HG03342 (cell line): Measurements from ENCODE around the gene ETV7.
"Not testable (repeated sequence)": the region's sequence is repeated elsewhere in the genome, so short reads cannot be mapped to it uniquely, and the experiment has no call there.

Source experiments
- ATAC-seq: cut with Tn5 transposase; IDR thresholded peaks from one replicate; pipeline ENCODE4 v1.9.1; 2021; ENCODE audit warnings: mild to moderate bottlenecking, moderate library complexity; ENCODE audit not compliant: unreplicated experiment

The ETV7 gene

DNA sequence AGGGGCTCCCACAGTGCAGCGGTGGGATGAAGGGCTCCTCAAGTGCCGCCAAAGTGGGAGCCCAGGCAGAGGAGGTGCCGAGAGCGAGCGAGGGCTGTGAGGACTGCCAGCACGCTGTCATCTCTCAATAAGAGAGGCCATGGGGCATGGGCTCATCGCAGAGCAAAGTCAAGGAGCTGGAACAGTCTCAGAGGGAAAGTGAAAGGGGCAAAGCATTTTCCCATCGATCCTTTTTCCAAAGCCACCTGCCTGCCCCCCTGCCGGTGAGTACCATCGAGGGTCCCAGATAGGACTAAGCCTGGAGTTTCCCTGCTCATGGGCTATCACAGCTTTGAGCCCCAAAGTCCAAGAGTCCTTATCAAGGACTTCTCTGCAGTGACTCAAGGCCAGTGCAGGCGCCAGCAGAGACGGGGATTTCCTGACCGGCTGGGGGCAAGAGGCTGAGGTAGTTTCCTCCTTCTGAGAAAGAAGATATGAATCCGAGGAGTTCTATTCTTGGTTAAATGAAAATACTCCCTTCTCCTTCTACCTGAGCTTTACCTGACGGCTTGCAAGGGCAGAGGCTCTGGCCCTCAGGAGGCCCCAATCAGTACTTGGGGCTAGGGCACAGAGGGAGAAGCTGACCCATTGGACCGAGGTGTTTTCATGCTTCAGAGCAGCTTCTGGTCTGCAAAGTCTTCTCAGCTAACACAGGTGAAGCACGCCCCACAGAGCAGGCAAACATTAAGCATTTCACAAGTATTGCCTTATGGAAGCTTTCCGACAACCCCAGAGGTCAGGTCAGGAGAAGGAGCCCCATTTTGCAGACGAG is 22.6 kb downstream of the ETV7 start:
- peak; percentile 37 for ATAC-seq

DNA sequence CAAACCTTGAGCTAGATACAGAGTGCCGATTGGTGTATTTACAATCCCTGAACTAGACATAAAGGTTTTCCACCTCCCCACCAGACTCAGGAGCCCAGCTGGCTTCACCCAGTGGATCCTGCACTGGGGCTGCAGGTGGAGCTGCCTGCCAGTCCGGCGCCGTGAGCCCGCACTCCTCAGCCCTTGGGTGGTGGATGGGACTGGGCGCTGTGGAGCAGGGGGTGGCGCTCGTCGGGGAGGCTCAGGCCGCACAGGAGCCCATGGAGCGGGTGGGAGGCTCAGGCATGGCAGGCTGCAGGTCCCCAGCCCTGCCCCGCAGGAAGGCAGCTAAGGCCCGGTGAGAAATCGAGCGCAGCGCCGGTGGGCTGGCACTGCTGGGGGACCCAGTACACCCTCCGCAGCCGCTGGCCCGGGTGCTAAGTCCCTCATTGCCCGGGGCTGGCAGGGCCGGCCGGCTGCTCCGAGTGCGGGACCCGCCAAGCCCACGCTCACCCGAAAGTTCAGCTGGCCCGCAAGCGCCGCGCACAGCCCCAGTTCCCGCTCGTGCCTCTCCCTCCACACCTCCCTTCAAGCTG is 23.3 kb downstream of the ETV7 start:
- not testable (repeated sequence) for ATAC-seq

DNA sequence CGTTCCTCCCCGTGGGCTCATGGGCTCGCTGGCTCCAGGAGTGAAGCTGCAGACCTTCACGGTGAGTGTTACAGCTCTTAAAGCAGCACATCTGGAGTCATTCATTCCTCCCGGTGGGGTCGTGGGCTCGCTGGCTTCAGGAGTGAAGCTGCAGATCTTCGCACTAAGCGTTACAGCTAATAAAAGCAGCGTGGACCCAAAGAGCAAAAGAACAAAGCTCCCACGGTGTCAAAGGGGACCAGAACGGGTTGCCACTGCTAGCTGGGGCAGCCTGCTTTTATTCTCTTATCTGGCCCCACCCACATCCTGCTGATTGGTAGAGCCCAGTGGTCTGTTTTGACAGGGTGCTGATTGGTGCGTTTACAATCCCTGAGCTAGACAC is 24.1 kb downstream of the ETV7 start:
- not testable (repeated sequence) for ATAC-seq

DNA sequence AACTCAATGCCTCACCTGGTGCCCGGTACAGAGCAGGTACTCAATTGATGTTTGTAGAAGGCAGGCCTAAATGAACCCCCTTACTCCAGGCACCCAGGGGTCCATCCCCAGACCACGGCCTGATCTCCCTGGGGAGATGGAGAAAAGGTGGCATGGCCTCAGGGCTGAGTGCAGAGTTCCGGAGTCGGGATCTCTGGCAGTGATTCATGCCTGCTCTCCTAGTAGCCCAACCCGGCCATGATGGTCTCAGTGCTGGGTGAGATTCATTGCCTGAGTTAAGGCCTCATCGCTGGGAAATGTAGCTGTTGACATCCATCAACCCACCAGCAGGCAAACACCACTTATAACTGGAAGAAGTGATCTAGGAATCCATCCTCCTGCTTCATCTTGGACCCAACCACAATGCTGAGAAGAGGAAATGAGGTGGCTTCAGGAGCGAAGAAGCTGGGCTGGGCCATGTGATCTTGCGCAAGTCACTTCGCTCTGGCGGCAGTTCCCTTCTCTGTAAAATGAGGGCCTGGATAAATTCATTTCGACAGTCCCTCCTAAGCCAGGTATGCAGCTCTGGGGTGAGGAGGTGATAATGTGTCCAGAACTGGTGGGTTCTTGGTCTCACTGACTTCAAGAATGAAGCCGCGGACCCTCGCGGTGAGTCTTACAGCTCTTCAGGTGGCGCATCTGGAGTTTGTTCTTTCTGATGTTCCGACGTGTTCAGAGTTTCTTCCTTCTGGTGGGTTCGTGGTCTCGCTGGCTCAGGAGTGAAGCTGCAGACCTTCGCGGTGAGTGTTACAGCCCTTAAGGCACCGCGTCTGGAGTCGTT is 24.7 kb downstream of the ETV7 start:
- no peak for ATAC-seq

DNA sequence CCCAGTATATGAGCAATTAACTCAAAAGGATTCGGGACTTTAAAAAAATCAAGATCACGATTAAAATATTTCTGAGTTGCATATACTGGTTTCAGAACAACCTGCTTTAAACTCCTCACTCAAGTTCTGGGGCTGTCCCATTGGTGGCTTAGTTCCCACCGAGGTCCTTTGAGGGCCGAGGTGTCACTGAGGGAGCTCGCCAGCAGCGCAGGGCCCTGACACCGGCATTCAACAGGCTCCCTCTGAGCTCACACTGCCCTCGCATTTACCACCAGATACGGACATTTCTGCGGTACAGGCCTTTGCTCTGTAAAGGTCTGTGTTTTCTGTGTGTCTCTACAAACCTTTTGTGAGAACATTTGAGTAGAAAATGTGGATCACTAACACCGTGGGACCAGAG is 26.4 kb downstream of the ETV7 start:
- ATAC-seq = no peak

DNA sequence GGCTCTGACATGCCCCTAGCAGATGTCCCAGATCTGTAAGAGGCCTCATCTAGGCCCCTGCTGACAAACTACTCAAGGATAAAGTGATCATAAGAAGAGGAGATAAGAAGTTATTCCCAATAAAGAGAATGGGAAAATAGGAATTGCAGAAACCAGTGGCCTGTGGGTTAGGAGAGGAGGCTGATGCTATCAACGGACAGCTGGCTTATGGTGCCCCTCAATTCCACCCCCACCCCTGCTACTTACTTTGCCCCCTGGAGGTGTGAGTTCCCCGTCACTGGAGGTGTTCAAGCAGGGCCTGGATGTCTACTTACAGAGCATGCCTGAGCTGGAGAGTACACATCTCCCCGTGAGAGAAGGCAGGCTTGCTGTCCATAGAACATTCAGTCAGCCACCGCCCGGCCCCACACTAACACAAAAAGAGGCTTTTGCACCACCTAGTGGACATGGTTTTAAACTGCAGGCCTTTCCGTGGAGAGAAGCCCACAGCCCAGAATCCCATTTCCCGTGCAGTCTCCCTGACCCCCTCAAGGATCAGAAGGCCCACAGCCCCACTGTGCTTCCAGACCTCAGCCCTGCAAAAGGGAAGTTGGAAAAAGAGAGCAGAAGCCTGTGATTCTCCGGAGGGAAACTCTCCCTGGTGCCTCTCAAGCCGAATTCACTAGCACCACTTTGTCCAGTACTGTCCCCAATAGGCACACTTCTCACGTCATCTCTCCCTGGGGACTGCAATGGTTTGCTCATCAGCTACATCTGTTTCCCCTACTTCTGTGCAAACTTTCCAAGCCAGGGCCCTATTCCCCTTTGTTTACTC is 27.0 kb downstream of the ETV7 start:
- peak; percentile 50 for ATAC-seq

DNA sequence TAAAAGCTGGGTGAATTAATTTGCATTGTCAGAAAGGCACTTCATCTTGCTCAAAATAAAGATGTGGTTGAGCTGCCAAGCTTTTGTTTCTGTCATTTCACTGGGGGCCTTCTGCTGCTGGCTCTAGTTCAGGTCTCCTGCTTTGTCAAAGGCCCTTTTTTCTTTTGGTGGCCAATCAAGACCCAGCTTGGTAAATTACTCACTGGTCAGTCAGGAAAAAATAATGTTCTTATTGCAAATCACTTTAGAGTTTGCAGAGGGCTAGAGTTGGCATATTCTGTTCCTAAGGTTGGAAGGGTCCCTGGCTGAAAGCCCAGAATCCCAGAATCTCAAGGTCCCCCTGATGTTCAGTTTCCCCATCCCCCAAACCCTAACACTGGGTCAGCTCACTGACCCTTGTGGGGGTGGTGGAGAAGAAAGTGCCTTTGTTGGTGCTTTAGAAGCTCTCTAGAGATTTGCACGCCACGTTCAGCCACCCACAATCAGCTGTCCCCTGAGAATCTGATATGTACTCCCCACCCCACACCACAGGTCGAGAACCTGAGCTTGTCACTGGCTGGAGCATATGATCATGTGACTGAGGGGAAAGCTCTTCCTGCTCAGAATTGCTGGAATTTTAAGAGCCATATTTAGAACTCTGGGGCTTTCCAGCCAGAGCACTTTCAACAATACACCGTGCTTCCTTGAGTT is 29.1 kb downstream of the ETV7 start:
- ATAC-seq = no peak

DNA sequence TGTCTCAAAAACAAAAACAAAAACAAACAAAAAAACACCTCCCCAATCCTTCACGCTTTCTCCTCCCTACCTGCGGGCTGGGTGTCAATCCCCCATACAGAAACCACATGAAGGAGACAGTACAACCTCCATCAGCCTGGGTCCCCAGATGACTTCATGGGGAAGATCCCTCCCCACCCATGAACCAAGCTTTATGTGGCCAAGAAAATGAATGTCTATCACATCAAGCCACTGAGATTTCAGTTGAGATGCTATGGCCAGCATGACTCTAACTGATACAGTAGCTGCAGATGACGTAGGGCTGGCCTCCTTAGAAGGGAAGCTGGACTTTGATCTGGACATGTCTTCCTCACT is 29.6 kb downstream of the ETV7 start:
- ATAC-seq = no peak

DNA sequence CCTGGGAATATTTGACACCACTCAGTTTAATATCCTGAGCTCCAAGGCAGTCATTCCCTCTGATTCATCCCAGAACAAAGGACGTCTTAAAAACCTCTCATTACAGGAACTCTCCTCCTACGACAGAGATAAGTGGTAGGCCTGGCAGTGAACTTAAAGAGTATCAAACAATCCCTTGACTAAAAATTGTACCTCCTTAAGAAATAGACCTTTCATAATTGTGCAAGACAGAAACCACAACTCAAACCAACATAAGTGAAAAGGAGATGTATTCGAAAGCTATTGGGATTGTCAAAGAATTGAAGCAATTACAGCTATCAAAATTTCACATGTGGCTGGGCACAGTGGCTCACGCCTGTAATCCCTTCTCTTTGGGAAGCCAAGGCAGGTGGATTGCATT is 31.6 kb downstream of the ETV7 start:
- ATAC-seq = no peak

DNA sequence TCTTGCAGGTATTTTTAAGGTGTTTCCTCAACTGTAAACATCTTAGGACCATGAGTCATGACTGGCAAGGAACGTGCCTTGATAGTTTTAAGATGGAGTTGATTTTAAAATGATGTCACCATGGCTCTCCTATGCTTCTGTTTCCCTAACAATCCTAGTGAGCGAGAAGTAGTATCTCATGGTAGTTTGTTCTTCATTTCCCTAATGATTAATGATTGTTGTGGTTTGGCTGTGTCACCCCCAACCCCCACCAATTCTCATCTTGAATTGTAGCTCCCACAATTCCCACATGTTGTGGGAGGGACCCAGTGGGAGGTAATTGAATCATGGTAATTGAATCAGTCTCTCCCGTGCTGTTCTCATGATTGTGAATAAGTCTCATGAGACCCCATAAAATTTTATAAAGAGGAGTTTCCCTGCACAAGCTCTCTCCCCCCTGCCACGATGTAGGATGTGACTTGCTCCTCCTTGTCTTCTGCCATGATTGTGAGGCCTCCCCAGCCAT is 34.0 kb downstream of the ETV7 start:
- no peak for ATAC-seq

DNA sequence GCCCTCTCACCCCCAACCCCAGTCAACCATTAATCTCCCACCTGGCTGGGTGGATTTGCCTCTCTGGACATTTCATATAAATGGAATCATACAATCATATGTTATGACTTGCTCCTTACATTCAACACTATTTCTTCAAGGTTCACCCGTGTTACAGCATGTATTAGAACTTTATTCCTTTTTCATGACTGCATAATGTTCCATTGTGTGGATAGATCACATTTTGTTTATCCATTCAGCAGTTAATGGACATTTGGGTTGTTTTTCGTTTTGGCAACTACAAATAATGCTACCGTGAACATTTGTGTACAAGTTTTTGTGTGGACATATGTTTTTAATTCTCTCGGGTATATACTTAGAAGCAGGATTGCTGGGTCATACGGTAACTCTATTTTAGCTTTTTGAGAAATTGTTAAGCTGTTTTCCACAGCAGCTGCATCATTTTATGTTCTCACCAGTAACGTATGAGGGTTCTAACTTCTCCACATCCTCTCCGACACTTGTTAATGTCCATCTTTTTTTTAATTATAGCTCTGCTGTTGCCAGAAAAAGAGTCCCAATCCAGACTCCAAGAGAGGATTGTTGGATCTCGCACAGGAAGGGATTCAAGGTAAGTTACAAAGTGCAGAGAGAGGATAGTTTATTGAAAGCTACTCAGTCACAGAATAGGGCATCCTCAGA is 34.9 kb downstream of the ETV7 start:
- no peak for ATAC-seq

DNA sequence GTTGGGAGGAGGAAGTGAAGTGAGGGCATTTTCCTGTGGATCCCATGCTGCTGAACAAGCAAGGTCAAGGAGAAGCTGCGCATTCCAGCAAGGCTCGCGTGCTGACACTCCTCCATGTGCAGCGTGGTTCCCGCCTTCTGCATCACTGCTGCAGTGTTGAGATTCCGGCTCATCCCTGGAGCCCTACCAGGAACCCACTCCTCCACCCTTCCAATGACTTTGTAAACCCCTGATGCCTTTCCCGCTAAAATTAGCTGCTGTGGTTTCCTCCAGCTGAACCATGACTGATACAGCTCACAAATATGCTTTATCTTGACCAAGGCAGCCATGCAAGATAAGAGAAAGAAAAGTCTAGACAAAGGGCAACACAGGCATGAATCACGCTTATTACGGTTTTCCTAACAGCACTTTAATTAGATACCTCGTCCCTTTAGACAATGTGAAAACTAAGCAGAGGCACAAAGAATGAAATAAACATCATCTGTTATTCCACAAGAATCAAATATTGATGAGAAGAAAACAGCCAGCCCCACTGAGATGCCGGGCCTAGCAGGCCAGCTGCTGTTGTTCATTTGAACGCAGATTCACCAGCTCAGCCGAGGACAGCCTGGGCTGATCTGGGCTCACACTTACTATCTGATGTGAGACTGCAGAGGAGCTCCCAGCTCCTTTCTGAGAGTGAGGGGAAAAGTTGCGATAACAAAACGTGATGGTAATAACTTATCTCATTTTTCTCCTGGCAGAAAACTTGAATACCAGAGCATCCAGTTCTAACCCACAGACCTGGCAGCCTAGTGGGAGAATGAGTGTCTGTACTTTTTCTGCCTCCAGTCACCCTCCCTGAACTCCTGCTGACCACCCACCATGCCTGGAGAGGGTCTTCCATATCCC is 36.5 kb downstream of the ETV7 start:
- ATAC-seq = no peak

DNA sequence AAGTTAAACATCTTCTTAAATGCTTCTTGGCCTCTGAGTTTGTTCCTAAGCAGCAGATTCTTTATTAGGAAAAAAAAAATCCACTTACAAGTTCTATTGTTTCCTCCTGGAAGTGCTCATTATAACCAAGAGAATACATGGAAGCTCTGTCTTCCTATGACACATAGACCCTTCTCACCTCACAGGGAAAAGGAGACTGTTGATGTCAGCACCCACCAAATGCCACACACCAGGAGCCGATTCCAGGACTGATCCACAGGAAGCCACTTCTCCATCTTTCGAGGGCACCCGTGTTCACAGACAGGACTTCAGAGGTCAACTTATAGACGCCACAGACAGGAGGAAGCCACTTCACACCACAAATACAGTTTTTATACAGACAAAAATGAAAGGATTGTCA is 37.4 kb downstream of the ETV7 start:
- no peak for ATAC-seq

DNA sequence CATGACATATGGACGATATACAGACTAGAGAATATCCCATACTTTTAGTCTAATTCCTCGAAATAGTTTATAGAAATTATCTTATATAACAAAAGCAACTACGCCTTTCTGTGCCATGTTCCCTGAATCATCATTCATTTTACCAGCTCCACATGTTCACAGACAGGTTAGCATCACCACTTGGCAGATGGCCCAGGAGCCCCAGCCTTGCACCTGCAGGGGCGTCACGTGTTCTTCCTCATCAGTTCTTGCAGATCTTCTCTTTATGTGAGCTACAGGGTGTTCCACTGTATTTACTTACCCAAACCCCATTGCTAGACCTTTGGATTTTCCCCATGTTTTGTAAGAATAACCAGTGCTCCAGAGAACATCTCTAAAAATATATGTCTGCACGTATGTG is 38.2 kb downstream of the ETV7 start:
- no peak for ATAC-seq

DNA sequence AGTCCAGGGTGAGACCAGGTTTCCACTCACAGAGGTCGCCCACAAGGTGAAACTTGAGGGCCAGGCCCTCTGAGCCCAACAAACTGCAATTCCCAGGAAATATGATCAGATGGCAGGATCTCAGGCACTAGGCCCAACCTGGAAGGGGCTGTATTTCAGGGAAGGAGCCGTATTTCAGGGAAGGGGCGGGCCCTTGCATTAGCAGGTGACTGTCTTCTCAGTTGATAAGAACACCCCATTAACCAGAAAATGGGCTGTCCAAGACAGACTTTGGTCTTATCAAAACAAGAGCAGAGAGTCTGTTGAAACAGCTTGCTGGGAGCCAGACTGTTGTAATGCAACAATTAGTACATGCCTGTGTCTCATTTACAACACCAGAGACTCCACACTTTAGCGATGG is 39.8 kb downstream of the ETV7 start:
- ATAC-seq = no peak

DNA sequence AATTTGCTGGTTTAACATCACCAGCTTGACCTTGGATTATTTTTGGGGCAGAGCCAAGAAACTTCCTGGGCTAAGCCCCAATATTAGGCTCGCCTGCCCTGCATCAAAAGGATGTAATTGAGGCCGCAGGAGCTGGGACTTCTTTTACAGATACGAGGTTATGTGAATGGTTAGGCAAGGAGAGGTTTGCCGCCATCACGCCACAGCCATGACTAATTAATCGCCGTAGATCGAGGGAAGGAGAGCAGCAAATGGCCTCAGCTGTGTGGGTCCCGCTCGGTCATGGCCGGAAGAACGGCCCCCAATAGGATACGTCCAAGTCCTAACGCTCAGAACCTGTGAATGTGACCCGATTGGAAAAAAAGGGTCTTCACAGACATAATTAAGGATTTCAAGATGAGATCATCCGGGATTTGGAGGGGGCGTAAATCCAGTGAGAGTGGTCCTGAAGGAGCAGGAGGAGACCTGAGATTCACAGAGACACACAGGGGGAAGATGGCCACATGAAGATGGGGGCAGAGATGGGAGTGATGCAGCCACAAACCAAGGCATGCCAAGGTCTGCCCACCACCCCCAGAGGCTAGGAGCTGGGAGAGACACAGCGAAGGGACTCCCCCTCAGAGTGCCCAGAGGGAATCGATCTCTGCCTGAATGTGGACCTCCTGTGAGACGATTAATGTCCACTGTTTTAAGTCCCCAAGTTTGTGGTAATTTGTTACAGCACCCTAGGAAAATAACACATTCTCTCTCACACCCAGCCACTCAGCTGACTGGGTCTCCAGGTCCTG is 40.8 kb downstream of the ETV7 start:
- ATAC-seq = no peak

DNA sequence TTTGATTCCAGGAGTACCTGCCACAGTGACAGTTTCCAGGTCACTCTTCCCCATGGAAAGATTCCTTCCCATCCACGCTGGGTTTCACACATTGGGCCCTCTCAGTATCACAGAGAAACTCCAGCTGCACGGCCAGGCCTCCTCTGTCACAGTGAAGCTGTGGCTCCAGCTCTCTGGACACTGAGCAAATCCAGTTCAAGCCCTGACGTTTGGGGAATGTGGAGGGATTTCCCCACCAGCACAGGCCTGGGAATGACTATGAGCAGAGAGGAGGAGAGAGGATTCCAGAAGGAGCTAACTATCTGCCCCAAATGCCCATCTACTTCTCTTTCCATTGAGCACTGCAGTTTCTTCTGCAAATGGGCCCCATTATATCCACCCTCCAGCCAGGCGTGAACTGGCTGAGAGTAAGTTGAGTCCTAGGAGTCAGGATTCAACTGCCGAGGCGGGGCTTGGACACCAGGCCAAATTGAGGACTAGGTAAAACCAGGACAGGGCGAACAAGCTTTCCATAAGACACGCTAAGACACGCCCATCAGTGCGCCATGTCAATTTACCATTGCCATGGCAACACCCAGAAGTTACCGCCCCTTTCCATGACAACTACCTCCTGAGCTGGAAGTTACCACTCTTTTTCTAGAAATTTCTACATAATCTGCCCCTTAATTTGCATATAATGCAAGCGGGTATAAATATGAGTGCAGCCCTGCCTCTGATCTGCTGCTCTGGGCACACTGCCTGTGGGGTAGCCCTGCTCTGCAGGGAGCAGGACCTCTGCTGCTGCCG is 41.6 kb downstream of the ETV7 start:
- ATAC-seq = no peak
